ENCODE data around the gene CCDC106. TPM values are rescaled to one million over a fixed set of nuclear protein-coding genes. Genes with fewer than 3 reads are reported as not detected.

The CCDC106 gene
- total RNA-seq, 1 donor from 2014 or later: 14.0 TPM

GRCh38 chr19:55652311-55653128 is 4.5 kb downstream of the CCDC106 start:
- H3K27me3 Mint-ChIP-seq: no peaks in the 10 kb centered on the region
- TF ChIP-seq, protein P1, sequence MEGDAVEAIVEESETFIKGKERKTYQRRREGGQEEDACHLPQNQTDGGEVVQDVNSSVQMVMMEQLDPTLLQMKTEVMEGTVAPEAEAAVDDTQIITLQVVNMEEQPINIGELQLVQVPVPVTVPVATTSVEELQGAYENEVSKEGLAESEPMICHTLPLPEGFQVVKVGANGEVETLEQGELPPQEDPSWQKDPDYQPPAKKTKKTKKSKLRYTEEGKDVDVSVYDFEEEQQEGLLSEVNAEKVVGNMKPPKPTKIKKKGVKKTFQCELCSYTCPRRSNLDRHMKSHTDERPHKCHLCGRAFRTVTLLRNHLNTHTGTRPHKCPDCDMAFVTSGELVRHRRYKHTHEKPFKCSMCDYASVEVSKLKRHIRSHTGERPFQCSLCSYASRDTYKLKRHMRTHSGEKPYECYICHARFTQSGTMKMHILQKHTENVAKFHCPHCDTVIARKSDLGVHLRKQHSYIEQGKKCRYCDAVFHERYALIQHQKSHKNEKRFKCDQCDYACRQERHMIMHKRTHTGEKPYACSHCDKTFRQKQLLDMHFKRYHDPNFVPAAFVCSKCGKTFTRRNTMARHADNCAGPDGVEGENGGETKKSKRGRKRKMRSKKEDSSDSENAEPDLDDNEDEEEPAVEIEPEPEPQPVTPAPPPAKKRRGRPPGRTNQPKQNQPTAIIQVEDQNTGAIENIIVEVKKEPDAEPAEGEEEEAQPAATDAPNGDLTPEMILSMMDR (IDR thresholded peaks at IDR 0.05): no peak
- H3K4me3 Mint-ChIP-seq: peak overlapping the region; percentile 15
- no peak for ATAC-seq (ENCODE audit: low read depth)
- intact Hi-C loops (cut with micrococcal nuclease): loop anchor here (1.0 to 5.0 kb wide), 3 partner anchors 20 to 1785 kb away; partner anchors contain the start of gene MYADM
- no peak for DNase-seq
- ChIA-PET CTCF (interaction anchor here (1.1 to 2.0 kb wide), 5 partner anchors 8 to 19 kb away, joined by 3 to 12 read pairs (median 4); no protein-coding TSS in a partner anchor), POLR2A (interaction anchor here (0.7 to 2.5 kb wide), 5 partner anchors 8 to 53 kb away, joined by 5 to 45 read pairs (median 13); partner anchors contain the start of genes FIZ1, ZNF524 and ZNF581)
- no peaks in the 10 kb centered on the region for H3K9me3 Mint-ChIP-seq
- peaks cover 49% of the 10 kb centered on the region for H3K4me1 Mint-ChIP-seq
- H3K27ac Mint-ChIP-seq: peak overlapping the region; percentile 41
- peaks cover 43% of the 10 kb centered on the region for H3K36me3 Mint-ChIP-seq (ENCODE audit: low read depth)

- Mint-ChIP-seq H3K4me1 (peaks cover 56% of the 10 kb centered on the region), H3K27me3 (no peaks in the 10 kb centered on the region), H3K27ac (peak overlapping the region; percentile 98), H3K4me3 (peak overlapping the region; percentile 95), H3K36me3 (ENCODE audit: low read depth) (peaks cover 47% of the 10 kb centered on the region), H3K9me3 (no peaks in the 10 kb centered on the region)
- intact Hi-C loops (cut with micrococcal nuclease): loop anchor here (1.0 to 5.0 kb wide), 12 partner anchors 10 to 1786 kb away; partner anchors contain the start of genes FIZ1, KMT5C, MYADM and RPL28
- peak; percentile 38 for ATAC-seq (ENCODE audit: low read depth)
- TF ChIP-seq, protein P1 (IDR thresholded peaks at IDR 0.05): peak; percentile 97
- CTCF ChIA-PET: interaction anchor here (0.9 to 2.0 kb wide), 12 partner anchors 9 to 73 kb away, joined by 3 to 12 read pairs (median 4); partner anchors contain the start of gene ZNF579
- DNase-seq: peak; percentile 95
- POLR2A ChIA-PET: interaction anchor here (0.6 to 2.5 kb wide), 41 partner anchors 9 to 1538 kb away, joined by 3 to 55 read pairs (median 6); partner anchors contain the start of genes EPN1, FIZ1, ISOC2 and KMT5C
Measured at GRCh38 chr19:55653651-55654322, 5.8 kb downstream of the CCDC106 start.

DNA sequence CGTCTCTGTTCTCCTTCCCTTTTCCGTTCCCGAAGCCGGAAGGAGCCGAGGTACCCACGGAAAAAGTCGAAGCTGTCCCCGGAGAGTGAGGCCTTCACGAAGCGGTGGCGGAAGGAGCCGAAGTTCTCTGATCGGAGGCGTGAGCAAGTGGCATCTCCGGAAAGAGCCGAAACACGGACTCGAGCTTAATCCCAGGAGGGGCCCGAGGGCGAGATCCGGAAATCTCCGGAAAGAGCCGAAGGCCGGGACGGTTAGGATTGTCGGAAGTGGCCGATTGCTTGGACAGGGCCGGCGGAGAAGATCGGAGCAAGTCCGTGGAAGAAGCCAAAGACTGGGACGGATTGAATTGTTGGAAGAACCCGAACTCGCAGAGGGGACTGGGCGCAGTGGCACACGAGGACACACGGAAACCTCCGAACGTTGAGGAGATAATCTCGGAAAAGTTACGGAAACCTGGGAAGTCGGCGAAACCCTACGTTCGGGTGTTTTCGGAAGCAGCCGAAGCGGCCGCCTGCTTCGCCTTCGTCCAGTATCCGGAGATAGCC is 6.4 kb downstream of the CCDC106 start:
- Mint-ChIP-seq H3K27me3 (no peaks in the 10 kb centered on the region), H3K4me3 (peak overlapping the region; percentile 95), H3K9me3 (no peaks in the 10 kb centered on the region), H3K4me1 (peaks cover 56% of the 10 kb centered on the region), H3K36me3 (ENCODE audit: low read depth) (peaks cover 49% of the 10 kb centered on the region), H3K27ac (peak overlapping the region; percentile 98)
- POLR2A ChIA-PET: interaction anchor here (0.5 to 2.5 kb wide), 42 partner anchors 9 to 1539 kb away, joined by 3 to 55 read pairs (median 5); partner anchors contain the start of genes EPN1, FIZ1, ISOC2 and KMT5C
- TF ChIP-seq, protein P1 (IDR thresholded peaks at IDR 0.05): no peak
- intact Hi-C loops (cut with micrococcal nuclease): loop anchor here (1.0 to 5.0 kb wide), 10 partner anchors 11 to 1787 kb away; partner anchors contain the start of genes FIZ1, KMT5C, MYADM and RPL28
- CTCF ChIA-PET: interaction anchor here (0.9 to 1.6 kb wide), 7 partner anchors 17 to 74 kb away, joined by 3 to 7 read pairs (median 5); partner anchors contain the start of gene ZNF579
- ATAC-seq (ENCODE audit: low read depth) (peak; percentile 77), DNase-seq (no peak)

GRCh38 chr19:55654868-55655647 is 7.0 kb downstream of the CCDC106 start, which contains the start of gene U2AF2:
Gene U2AF2, plus strand, starts transcription at chr19:55655035. Its CDS starts 70 bp downstream, at chr19:55655105.
- Mint-ChIP-seq H3K27me3 (no peaks in the 10 kb centered on the region), H3K36me3 (ENCODE audit: low read depth) (peaks cover 56% of the 10 kb centered on the region), H3K9me3 (no peaks in the 10 kb centered on the region), H3K4me3 (peak within 1 kb of the TSS; percentile 95), H3K27ac (peak within 1 kb of the TSS; percentile 98), H3K4me1 (peaks cover 55% of the 10 kb centered on the region)
- intact Hi-C loops (cut with micrococcal nuclease): loop anchor here (1.0 to 5.0 kb wide), 11 partner anchors 12 to 1788 kb away; partner anchors contain the start of genes EPN1, FIZ1, KMT5C and MYADM
- POLR2A ChIA-PET: interaction anchor here (0.5 to 2.5 kb wide), 43 partner anchors 8 to 1540 kb away, joined by 3 to 55 read pairs (median 5); partner anchors contain the start of genes EPN1, FIZ1, ISOC2 and KMT5C
- TF ChIP-seq, protein P1 (IDR thresholded peaks at IDR 0.05): no peak
- CTCF ChIA-PET: interaction anchor here (0.9 to 1.6 kb wide), 7 partner anchors 16 to 75 kb away, joined by 3 to 7 read pairs (median 5); partner anchors contain the start of gene ZNF579
- ATAC-seq (ENCODE audit: low read depth) (peak; percentile 48), DNase-seq (peak; percentile 90)
